GM23338 (cell line): Measurements from ENCODE around the gene PPP1R3A. TPM values are rescaled to one million over a fixed set of nuclear protein-coding genes. Genes with fewer than 3 reads are reported as not detected.

ENCODE experiments used
- ATAC-seq: fragments of 200-7000 bp; cut with Tn5 transposase; 3 replicates; pipeline ENCODE4 v1.9.1; 2020
- DNase-seq: peaks from one replicate; pipeline ENCODE4 v3.0.0-alpha.2; 2015; ENCODE audit warnings: low spot score
- H2AFZ ChIP-seq: fragments of 200-600 bp; sonication (generic); 2 replicates; pipeline ENCODE4 v1.8.0; 2016; ENCODE audit warnings: antibody characterized with exemption, mild to moderate bottlenecking, moderate library complexity
- H3F3A ChIP-seq: fragments of 200-600 bp; sonication (generic); replicated peaks from 2 replicates; pipeline ENCODE4 v1.8.0; 2017; ENCODE audit warnings: antibody characterized with exemption, mixed run types, low read depth
- H3K27ac ChIP-seq: fragments of 200-600 bp; sonication (generic); 2 replicates; pipeline ENCODE4 v1.6.1; 2016; ENCODE audit warnings: low read depth
- H3K27me3 ChIP-seq: fragments of 200-600 bp; sonication (generic); 2 replicates; pipeline ENCODE4 v1.8.0; 2016; ENCODE audit warnings: mild to moderate bottlenecking, mixed run types, moderate library complexity; ENCODE audit not compliant: insufficient read depth
- H3K36me3 ChIP-seq: fragments of 200-600 bp; sonication (generic); 2 replicates; pipeline ENCODE4 v1.8.0; 2016; ENCODE audit warnings: mild to moderate bottlenecking; ENCODE audit not compliant: insufficient read depth
- H3K4me1 ChIP-seq: fragments of 200-600 bp; sonication (generic); 2 replicates; pipeline ENCODE4 v1.8.0; 2016; ENCODE audit warnings: mild to moderate bottlenecking, moderate library complexity; ENCODE audit not compliant: insufficient read depth
- H3K4me2 ChIP-seq: fragments of 200-600 bp; sonication (generic); 2 replicates; pipeline ENCODE4 v1.7.1; 2017; ENCODE audit warnings: mixed run types
- H3K4me3 ChIP-seq: fragments of 200-600 bp; sonication (generic); 2 replicates; pipeline ENCODE4 v1.6.1; 2016; ENCODE audit warnings: mixed run types
- H3K79me2 ChIP-seq: fragments of 200-600 bp; sonication (generic); replicated peaks from 2 replicates; pipeline ENCODE4 v1.8.0; 2017; ENCODE audit warnings: mild to moderate bottlenecking; ENCODE audit not compliant: insufficient read depth
- H3K9me2 ChIP-seq: fragments of 200-600 bp; sonication (generic); 2 replicates; pipeline ENCODE4 v1.8.0; 2017; ENCODE audit not compliant: insufficient read depth
- H4K20me1 ChIP-seq: fragments of 200-600 bp; sonication (generic); replicated peaks from 2 replicates; pipeline ENCODE4 v1.8.0; 2017; ENCODE audit warnings: mild to moderate bottlenecking; ENCODE audit not compliant: insufficient read depth
- H3K27ac Mint-ChIP-seq: 2 replicates; pipeline ENCODE4 v1.8.0; 2020; ENCODE audit warnings: inconsistent platforms, mild to moderate bottlenecking, moderate library complexity, mixed read lengths
- H3K27me3 Mint-ChIP-seq: 3 replicates; pipeline ENCODE4 v1.8.0; 2022; ENCODE audit warnings: low read depth, mild to moderate bottlenecking, moderate library complexity, mixed read lengths, inconsistent platforms; ENCODE audit not compliant: insufficient read depth, poor library complexity
- H3K36me3 Mint-ChIP-seq: 3 replicates; pipeline ENCODE4 v1.8.0; 2021; ENCODE audit warnings: low read depth, mild to moderate bottlenecking, inconsistent platforms, moderate library complexity, mixed read lengths
- H3K4me1 Mint-ChIP-seq: 3 replicates; pipeline ENCODE4 v1.8.0; 2020; ENCODE audit warnings: mild to moderate bottlenecking, inconsistent platforms, mixed read lengths
- H3K4me3 Mint-ChIP-seq: 3 replicates; pipeline ENCODE4 v1.8.0; 2021; ENCODE audit warnings: moderate library complexity, mild to moderate bottlenecking, inconsistent platforms, mixed read lengths
- H3K9me3 Mint-ChIP-seq: 3 replicates; pipeline ENCODE4 v1.8.0; 2020; ENCODE audit warnings: moderate library complexity, mild to moderate bottlenecking, inconsistent platforms, mixed read lengths
- CREB1 ChIP-seq: fragments of 250-450 bp; sonication (Bioruptor Pico); IDR thresholded peaks from 2 replicates; pipeline ENCODE4 v1.5.0; 2020; ENCODE audit warnings: low read depth, mild to moderate bottlenecking, moderate library complexity
- CTCF ChIP-seq, 2 experiments: fragments of 200-600 bp in 1 of 2; sonication (generic) in 1 of 2; conservative IDR thresholded peaks; 2 replicates each; pipeline versions ENCODE4 v1.5.1 to v1.6.1; 2016 to 2017; ENCODE audit warnings: antibody characterized with exemption in 2 of 2, low read depth in 2 of 2, mild to moderate bottlenecking in 2 of 2, moderate library complexity in 1 of 2
- EZH2 ChIP-seq: fragments of 200-600 bp; sonication (generic); IDR thresholded peaks from one replicate; pipeline ENCODE4 v1.8.0; 2017; ENCODE audit warnings: antibody characterized with exemption, mild to moderate bottlenecking, low read depth; ENCODE audit not compliant: unreplicated experiment
- EZH2phosphoT487 ChIP-seq: fragments of 200-600 bp; sonication (generic); IDR thresholded peaks from one replicate; pipeline ENCODE4 v1.8.1; 2018; ENCODE audit warnings: antibody characterized with exemption; ENCODE audit not compliant: unreplicated experiment
- JUNB ChIP-seq: IDR thresholded peaks from one replicate; pipeline ENCODE4 v1.6.1; 2016; ENCODE audit warnings: antibody characterized with exemption; ENCODE audit not compliant: unreplicated experiment
- NANOG ChIP-seq: IDR thresholded peaks from 2 replicates; pipeline ENCODE4 v1.6.1; 2016; ENCODE audit warnings: antibody characterized with exemption, borderline replicate concordance
- POLR2AphosphoS5 ChIP-seq: IDR thresholded peaks from 2 replicates; pipeline ENCODE4 v1.6.1; 2016; ENCODE audit warnings: antibody characterized with exemption, low read depth
- STAT1 ChIP-seq: IDR thresholded peaks from one replicate; pipeline ENCODE4 v1.6.1; 2016; ENCODE audit warnings: antibody characterized with exemption; ENCODE audit not compliant: unreplicated experiment
- ZNF114 ChIP-seq: fragments of 250-450 bp; sonication (Bioruptor Pico); IDR thresholded peaks from 2 replicates; pipeline ENCODE4 v1.5.0; 2020; ENCODE audit warnings: mild to moderate bottlenecking, moderate library complexity
- ZNF331 ChIP-seq: fragments of 250-450 bp; sonication (Bioruptor Pico); IDR thresholded peaks from 2 replicates; pipeline ENCODE4 v1.5.0; 2020; ENCODE audit warnings: low read depth, mild to moderate bottlenecking, moderate library complexity
- ZNF462 ChIP-seq: fragments of 250-450 bp; sonication (Bioruptor Pico); IDR thresholded peaks from 2 replicates; pipeline ENCODE4 v1.5.0; 2020; ENCODE audit warnings: mild to moderate bottlenecking, moderate library complexity
- polyA plus RNA-seq: library from polyadenylated mRNA; unstranded; fragments of >200 nt; fragmentation: Nextera tagmentation; extraction: Ambion mirVana; gene quantifications from 2 replicates; pipeline ENCODE4 v1.2.1, GENCODE V29; 2016
- total RNA-seq: library from RNA; depleted of rRNA; stranded (reverse); fragments of >200 nt; shearing (Covaris generic); gene quantifications from 2 replicates; pipeline ENCODE4 v1.2.3, GENCODE V29; 2014
- TF ChIP-seq, protein P1 (sequence below): IDR thresholded peaks from one replicate; pipeline ENCODE4 v1.6.1; 2018; ENCODE audit warnings: antibody characterized with exemption; ENCODE audit not compliant: unreplicated experiment
- TF ChIP-seq, protein P2 (sequence below): IDR thresholded peaks from 2 replicates; pipeline ENCODE4 v1.6.1; 2016; ENCODE audit warnings: antibody characterized with exemption

Gene PPP1R3A
- total and polyA plus RNA-seq, 2 experiments from 2014 or later, result 0.28 TPM; not detected in 1

GRCh38 chr7:113856010-113856409 is 62.8 kb downstream of the PPP1R3A start:
- Mint-ChIP-seq H3K9me3 (no peaks in the 10 kb centered on the region; the same call in 1 of the 3 replicates), H3K4me1 (no peaks in the 10 kb centered on the region), H3K4me3 (no peak overlapping the region), H3K27ac (no peak overlapping the region), H3K36me3 (no peaks in the 10 kb centered on the region), H3K27me3 (no peaks in the 10 kb centered on the region)
- no peak for ATAC-seq
- TF ChIP-seq ZNF462 (CRISPR knock-in tag), result no peak
- TF ChIP-seq EZH2phosphoT487, result no peak
- no peak for TF ChIP-seq ZNF331
- no peak for TF ChIP-seq JUNB
- TF ChIP-seq, protein P1, sequence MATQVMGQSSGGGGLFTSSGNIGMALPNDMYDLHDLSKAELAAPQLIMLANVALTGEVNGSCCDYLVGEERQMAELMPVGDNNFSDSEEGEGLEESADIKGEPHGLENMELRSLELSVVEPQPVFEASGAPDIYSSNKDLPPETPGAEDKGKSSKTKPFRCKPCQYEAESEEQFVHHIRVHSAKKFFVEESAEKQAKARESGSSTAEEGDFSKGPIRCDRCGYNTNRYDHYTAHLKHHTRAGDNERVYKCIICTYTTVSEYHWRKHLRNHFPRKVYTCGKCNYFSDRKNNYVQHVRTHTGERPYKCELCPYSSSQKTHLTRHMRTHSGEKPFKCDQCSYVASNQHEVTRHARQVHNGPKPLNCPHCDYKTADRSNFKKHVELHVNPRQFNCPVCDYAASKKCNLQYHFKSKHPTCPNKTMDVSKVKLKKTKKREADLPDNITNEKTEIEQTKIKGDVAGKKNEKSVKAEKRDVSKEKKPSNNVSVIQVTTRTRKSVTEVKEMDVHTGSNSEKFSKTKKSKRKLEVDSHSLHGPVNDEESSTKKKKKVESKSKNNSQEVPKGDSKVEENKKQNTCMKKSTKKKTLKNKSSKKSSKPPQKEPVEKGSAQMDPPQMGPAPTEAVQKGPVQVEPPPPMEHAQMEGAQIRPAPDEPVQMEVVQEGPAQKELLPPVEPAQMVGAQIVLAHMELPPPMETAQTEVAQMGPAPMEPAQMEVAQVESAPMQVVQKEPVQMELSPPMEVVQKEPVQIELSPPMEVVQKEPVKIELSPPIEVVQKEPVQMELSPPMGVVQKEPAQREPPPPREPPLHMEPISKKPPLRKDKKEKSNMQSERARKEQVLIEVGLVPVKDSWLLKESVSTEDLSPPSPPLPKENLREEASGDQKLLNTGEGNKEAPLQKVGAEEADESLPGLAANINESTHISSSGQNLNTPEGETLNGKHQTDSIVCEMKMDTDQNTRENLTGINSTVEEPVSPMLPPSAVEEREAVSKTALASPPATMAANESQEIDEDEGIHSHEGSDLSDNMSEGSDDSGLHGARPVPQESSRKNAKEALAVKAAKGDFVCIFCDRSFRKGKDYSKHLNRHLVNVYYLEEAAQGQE, result no peak
- TF ChIP-seq, protein P2, sequence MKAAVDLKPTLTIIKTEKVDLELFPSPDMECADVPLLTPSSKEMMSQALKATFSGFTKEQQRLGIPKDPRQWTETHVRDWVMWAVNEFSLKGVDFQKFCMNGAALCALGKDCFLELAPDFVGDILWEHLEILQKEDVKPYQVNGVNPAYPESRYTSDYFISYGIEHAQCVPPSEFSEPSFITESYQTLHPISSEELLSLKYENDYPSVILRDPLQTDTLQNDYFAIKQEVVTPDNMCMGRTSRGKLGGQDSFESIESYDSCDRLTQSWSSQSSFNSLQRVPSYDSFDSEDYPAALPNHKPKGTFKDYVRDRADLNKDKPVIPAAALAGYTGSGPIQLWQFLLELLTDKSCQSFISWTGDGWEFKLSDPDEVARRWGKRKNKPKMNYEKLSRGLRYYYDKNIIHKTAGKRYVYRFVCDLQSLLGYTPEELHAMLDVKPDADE, result no peak
- no peak for TF ChIP-seq POLR2AphosphoS5
- no peak for TF ChIP-seq CTCF (conservative IDR thresholded peaks at IDR 0.05; ENCODE audit: low read depth in 2 of 2)
- TF ChIP-seq CREB1 (CRISPR knock-in tag), result no peak
- TF ChIP-seq STAT1, result no peak
- no peak for TF ChIP-seq EZH2
- TF ChIP-seq NANOG, result no peak
- TF ChIP-seq ZNF114 (CRISPR knock-in tag), result no peak
- Histone ChIP-seq H3K9me2 (no peaks in the 10 kb centered on the region), H2AFZ (no peak overlapping the region), H3K27ac (no peak overlapping the region), H3K36me3 (no peaks in the 10 kb centered on the region), H3K27me3 (no peaks in the 10 kb centered on the region), H4K20me1 (no peaks in the 10 kb centered on the region), H3K79me2 (no peaks in the 10 kb centered on the region), H3K4me2 (no peak overlapping the region), H3F3A (no peaks in the 10 kb centered on the region), H3K4me3 (no peak overlapping the region), H3K4me1 (no peaks in the 10 kb centered on the region)
- DNase-seq, result no peak
